Omental fat pad (tissue), 4 donors: ENCODE measurements around the gene TOM1L1. TPM values are rescaled to one million over a fixed set of nuclear protein-coding genes. Genes with fewer than 3 reads are reported as not detected.

Experiments
- ATAC-seq: fragments of 150-250 bp; one replicate; pipeline ENCODE4 v1.9.1; 2016; ENCODE audit warnings: mild to moderate bottlenecking, moderate library complexity; ENCODE audit not compliant: low FRiP score
- DNase-seq: peaks from one replicate; pipeline ENCODE4 v3.0.0-alpha.2; 2019; ENCODE audit warnings: low spot score
- CTCF ChIP-seq, 3 donors: fragments of 450-650 bp; IDR thresholded peaks; one replicate each; pipeline ENCODE4 v1.5.1; 2016 to 2017; ENCODE audit warnings: antibody characterized with exemption in 3 of 3, mild to moderate bottlenecking in 3 of 3, moderate library complexity in 2 of 3
- small RNA-seq: library from RNA; depleted of rRNA; stranded (forward); fragments of <200 nt; gene quantifications from one replicate; pipeline ENCODE3, GENCODE V24; 2016
- total RNA-seq, 4 donors: library from RNA; depleted of rRNA; stranded (reverse); fragments of >200 nt; gene quantifications; one replicate each; pipeline ENCODE4 v1.1.0, GENCODE V29; 2016

Gene TOM1L1
- total RNA-seq, 4 donors from 2014 or later: 3.9 to 30.3 (median 21.4) TPM

GRCh38 chr17:55002458-55002857 is 101.8 kb downstream of the TOM1L1 start:
- DNase-seq (no peak), ATAC-seq (no peak)
- TF ChIP-seq CTCF (IDR thresholded peaks at IDR 0.05): no peak

- no peak for TF ChIP-seq CTCF (IDR thresholded peaks at IDR 0.05)
- no peak for DNase-seq
- ATAC-seq: no peak
These were observed 103.8 kb downstream of the TOM1L1 start for GRCh38 chr17:55004484-55004883.

GRCh38 chr17:55005520-55005919 is 104.9 kb downstream of the TOM1L1 start:
- ATAC-seq (no peak), DNase-seq (no peak)
- TF ChIP-seq CTCF (IDR thresholded peaks at IDR 0.05): no peak

Small RNAs within 50 kb of the gene (small RNA-seq; reads per million reads assigned to genes)
- gene AC007485.1: not detected

Other genes with a start within 250 kb of the TOM1L1 start
- 10 to 100 TPM; 27.9 to 52.0 (median 43.8) TPM for gene COX11, start 67.8 kb downstream of the TOM1L1 start, total RNA-seq
- 10 to 100 TPM; 11.2 to 19.3 (median 16.5) TPM for gene STXBP4, start 67.9 kb downstream of the TOM1L1 start, total RNA-seq